ENCODE data around the gene CEACAM7. TPM values are rescaled to one million over a fixed set of nuclear protein-coding genes. Genes with fewer than 3 reads are reported as not detected.

The CEACAM7 gene
- total RNA-seq, 1 donor from 2014 or later = not detected

DNA sequence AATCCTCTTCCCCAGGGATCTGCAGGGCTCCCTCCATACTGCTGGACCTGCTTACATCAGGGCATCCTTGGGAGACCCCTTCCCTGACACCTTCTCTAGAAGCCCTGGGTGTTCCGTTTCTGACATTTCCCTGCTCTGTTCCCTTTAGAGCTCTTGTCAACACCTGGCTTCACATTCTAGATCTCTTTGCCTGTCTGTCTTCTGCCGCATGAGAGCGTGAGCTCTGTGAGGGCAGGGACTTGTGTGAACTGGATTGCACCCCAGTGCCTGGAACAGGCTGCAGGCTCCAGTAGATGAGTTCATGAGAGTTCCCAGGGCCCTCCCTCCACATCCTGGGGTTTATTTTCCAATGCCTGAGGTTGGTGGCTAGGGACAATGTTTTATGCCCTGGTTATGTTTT lies 651 bp downstream of the CEACAM7 start:
- DNase-seq (no peak), ATAC-seq (ENCODE audit: low read depth) (no peak)
- Mint-ChIP-seq H3K27me3 (peaks cover 36% of the 10 kb centered on the region), H3K27ac (no peak overlapping the region), H3K4me1 (no peaks in the 10 kb centered on the region), H3K9me3 (peaks cover 3% of the 10 kb centered on the region), H3K4me3 (no peak overlapping the region), H3K36me3 (ENCODE audit: low read depth) (no peaks in the 10 kb centered on the region)
- intact Hi-C loops (cut with micrococcal nuclease) = no loop called here
- CTCF ChIA-PET = no interaction called here
- POLR2A ChIA-PET = no interaction called here
- TF ChIP-seq, protein P1, sequence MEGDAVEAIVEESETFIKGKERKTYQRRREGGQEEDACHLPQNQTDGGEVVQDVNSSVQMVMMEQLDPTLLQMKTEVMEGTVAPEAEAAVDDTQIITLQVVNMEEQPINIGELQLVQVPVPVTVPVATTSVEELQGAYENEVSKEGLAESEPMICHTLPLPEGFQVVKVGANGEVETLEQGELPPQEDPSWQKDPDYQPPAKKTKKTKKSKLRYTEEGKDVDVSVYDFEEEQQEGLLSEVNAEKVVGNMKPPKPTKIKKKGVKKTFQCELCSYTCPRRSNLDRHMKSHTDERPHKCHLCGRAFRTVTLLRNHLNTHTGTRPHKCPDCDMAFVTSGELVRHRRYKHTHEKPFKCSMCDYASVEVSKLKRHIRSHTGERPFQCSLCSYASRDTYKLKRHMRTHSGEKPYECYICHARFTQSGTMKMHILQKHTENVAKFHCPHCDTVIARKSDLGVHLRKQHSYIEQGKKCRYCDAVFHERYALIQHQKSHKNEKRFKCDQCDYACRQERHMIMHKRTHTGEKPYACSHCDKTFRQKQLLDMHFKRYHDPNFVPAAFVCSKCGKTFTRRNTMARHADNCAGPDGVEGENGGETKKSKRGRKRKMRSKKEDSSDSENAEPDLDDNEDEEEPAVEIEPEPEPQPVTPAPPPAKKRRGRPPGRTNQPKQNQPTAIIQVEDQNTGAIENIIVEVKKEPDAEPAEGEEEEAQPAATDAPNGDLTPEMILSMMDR (IDR thresholded peaks at IDR 0.05) = no peak

DNA sequence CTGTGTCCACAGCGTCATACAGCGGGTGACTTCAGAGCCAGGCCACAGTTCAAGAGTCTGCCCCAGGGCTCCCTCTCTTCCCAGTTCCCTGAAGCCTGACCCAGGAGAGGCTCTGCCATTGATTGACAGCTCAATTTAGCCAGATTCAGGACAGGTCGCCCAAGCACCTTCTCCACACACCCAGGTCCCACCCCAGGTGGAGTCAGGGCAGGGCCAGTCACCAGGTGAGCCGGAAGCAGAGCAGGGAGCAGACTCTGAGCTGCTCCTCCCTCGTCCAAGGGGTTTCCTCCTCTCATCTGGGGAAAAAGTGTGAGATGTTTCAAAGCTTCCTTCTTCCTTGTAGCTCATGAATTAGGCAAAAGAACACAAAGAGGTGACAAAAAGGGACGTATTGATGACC lies 5.6 kb downstream of the CEACAM7 start:
- H3K36me3 Mint-ChIP-seq (ENCODE audit: low read depth) = no peaks in the 10 kb centered on the region
- TF ChIP-seq, protein P1 (IDR thresholded peaks at IDR 0.05) = no peak
- H3K9me3 Mint-ChIP-seq = no peaks in the 10 kb centered on the region
- intact Hi-C loops (cut with micrococcal nuclease) = no loop called here
- ATAC-seq (ENCODE audit: low read depth) (no peak), DNase-seq (no peak)
- peaks cover 22% of the 10 kb centered on the region for H3K27me3 Mint-ChIP-seq
- H3K4me3 Mint-ChIP-seq = no peak overlapping the region
- POLR2A ChIA-PET = no interaction called here
- H3K27ac Mint-ChIP-seq = no peak overlapping the region
- H3K4me1 Mint-ChIP-seq = no peaks in the 10 kb centered on the region
- CTCF ChIA-PET = no interaction called here

DNA sequence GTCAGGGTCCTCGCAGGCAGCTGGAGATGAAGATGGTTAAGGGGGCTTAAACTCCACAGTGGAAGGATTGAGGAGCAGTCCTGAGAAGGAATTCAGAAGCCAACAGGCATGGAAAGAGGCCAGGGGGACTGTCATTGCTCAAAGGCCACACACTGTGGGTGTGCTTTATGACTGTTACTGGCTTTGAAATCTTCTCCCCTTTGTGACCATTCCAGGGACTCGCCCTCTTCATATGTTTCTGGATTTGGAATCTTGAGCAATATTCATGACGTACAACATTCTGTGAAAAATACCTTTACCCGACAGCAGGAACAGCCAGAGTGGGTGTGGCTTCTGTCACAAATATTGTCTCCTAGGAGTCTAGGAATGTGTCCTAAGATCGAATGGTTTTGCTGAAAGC lies 16.6 kb downstream of the CEACAM7 start:
- intact Hi-C loops (cut with micrococcal nuclease) = no loop called here
- H3K36me3 Mint-ChIP-seq (ENCODE audit: low read depth) = no peaks in the 10 kb centered on the region
- DNase-seq (no peak), ATAC-seq (ENCODE audit: low read depth) (no peak)
- TF ChIP-seq, protein P1 (IDR thresholded peaks at IDR 0.05) = no peak
- H3K27me3 Mint-ChIP-seq = peaks cover 41% of the 10 kb centered on the region
- ChIA-PET POLR2A (no interaction called here), CTCF (no interaction called here)
- peaks cover 4% of the 10 kb centered on the region for H3K9me3 Mint-ChIP-seq
- H3K4me1 Mint-ChIP-seq = peaks cover 4% of the 10 kb centered on the region
- no peak overlapping the region for H3K4me3 Mint-ChIP-seq
- H3K27ac Mint-ChIP-seq = no peak overlapping the region

DNA sequence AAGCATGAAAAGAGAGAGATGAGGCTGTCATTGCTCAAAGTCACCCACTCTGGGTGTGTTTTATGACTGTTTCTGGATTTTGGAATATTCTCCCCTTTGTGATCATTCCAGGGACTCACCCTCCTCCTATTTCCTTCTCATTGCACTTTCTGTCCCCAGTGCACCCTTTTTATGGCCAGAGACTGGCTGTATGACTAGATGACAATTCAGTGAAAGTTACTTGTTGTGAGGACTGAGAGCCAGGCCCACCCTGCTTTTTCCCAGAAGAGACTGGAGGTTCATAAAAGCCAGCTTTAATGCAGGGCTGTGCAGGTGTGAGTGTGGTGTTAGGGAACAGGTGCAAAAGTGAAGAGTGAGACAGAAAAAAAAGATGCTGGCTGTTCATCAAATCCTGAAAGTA lies 17.3 kb downstream of the CEACAM7 start:
- Mint-ChIP-seq H3K36me3 (ENCODE audit: low read depth) (no peaks in the 10 kb centered on the region), H3K27me3 (peaks cover 41% of the 10 kb centered on the region), H3K4me1 (peaks cover 4% of the 10 kb centered on the region), H3K27ac (no peak overlapping the region), H3K4me3 (no peak overlapping the region), H3K9me3 (peaks cover 8% of the 10 kb centered on the region)
- DNase-seq (no peak), ATAC-seq (ENCODE audit: low read depth) (no peak)
- intact Hi-C loops (cut with micrococcal nuclease) = no loop called here
- CTCF ChIA-PET = no interaction called here
- TF ChIP-seq, protein P1 (IDR thresholded peaks at IDR 0.05) = no peak
- POLR2A ChIA-PET = no interaction called here

DNA sequence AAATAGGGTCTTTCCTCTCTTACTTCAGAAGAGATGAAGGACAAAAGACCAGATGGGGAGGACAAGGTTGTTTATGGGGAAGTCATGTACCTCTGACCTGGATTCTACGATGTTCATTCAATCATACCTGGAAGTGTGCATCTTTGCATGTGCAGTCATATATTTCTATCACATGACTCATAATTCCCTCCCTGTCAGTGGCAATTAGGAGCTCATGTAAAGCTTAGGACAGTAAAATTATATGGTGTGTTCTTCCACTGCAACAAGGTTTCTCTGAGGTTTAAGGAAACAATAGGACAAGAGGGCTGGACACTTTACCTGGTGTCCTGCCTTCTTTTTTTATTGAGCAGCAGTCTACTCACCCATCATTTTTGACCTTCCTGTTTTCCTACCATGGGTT lies 19.8 kb downstream of the CEACAM7 start:
- TF ChIP-seq, protein P1 (IDR thresholded peaks at IDR 0.05) = no peak
- no peak overlapping the region for H3K27ac Mint-ChIP-seq

More for the DNA sequence above, 19.8 kb downstream of the CEACAM7 start:
- no peak for ATAC-seq (ENCODE audit: low read depth)
- H3K4me3 Mint-ChIP-seq = no peak overlapping the region
- no peaks in the 10 kb centered on the region for H3K36me3 Mint-ChIP-seq (ENCODE audit: low read depth)
- CTCF ChIA-PET = no interaction called here
- intact Hi-C loops (cut with micrococcal nuclease) = no loop called here
- DNase-seq = no peak
- peaks cover 30% of the 10 kb centered on the region for H3K27me3 Mint-ChIP-seq
- peaks cover 23% of the 10 kb centered on the region for H3K9me3 Mint-ChIP-seq
- POLR2A ChIA-PET = no interaction called here
- peaks cover 4% of the 10 kb centered on the region for H3K4me1 Mint-ChIP-seq
